Right lobe of liver (tissue), 6 donors: ENCODE results near the gene MCC. TPM values are rescaled to one million over a fixed set of nuclear protein-coding genes. Genes with fewer than 3 reads are reported as not detected.

Experiments
- ATAC-seq, 4 donors: fragments of 200-7000 bp; cut with Tn5 transposase; one replicate each; pipeline ENCODE4 v1.9.1; 2020; ENCODE audit warnings: mild to moderate bottlenecking in 4 of 4, moderate library complexity in 4 of 4
- DNase-seq, 3 donors: peaks; one replicate each; pipeline ENCODE4 v3.0.0-alpha.2; 2020
- H3K27ac ChIP-seq, 3 donors: fragments of 200-600 bp; one replicate each; pipeline ENCODE4 v1.8.0; 2022
- H3K27me3 ChIP-seq, 2 donors: fragments of 200-600 bp; one replicate each; pipeline ENCODE4 v1.8.0; 2022
- H3K36me3 ChIP-seq, 4 donors: fragments of 200-600 bp; sonication (generic) in 1 of 4; one replicate each; pipeline versions ENCODE4 v1.5.1 to v1.8.0; 2017 to 2022; ENCODE audit warnings: control low read depth in 1 of 4
- H3K4me1 ChIP-seq, 4 donors: fragments of 200-600 bp; sonication (generic) in 1 of 4; one replicate each; pipeline versions ENCODE4 v1.5.1 to v1.8.0; 2017 to 2022; ENCODE audit warnings: control low read depth in 1 of 4
- H3K4me3 ChIP-seq, 3 donors: fragments of 200-600 bp; one replicate each; pipeline ENCODE4 v1.8.0; 2022
- H3K9me3 ChIP-seq, 4 donors: fragments of 200-600 bp; sonication (generic) in 1 of 4; one replicate each; pipeline versions ENCODE4 v1.5.1 to v1.8.0; 2017 to 2022; ENCODE audit warnings: control low read depth in 1 of 4
- POLR2A ChIP-seq: fragments of 450-650 bp; IDR thresholded peaks from one replicate; pipeline ENCODE4 v1.6.1; 2017; ENCODE audit warnings: antibody characterized with exemption, mild to moderate bottlenecking
- WGBS: methylation state at CpG from one replicate; pipeline ENCODE4 v1.1.6; 2018; ENCODE audit warnings: low coverage, low lambda C conversion rate; ENCODE audit not compliant: insufficient coverage; ENCODE audit errors: missing lambda C conversion rate; 5-methylcytosine and 5-hydroxymethylcytosine counted together
- intact Hi-C, 2 donors: fragments of 100-400 bp; cut with DNase I; formaldehyde crosslinking; loops; one replicate each; pipeline versions ENCODE4 v1.11.2 to v1.14.1; 2022
- total RNA-seq, 6 experiments: library from RNA; depleted of rRNA in 2 of 6; stranded (reverse); fragments of >200 nt in 2 of 6; fragmentation: NEBNext Ultra II Directional in 3 of 6; extraction: Animal tissue kit (Norgen Biotek cat#: 25700) in 3 of 6; gene quantifications; one replicate each; pipeline versions ENCODE4 v1.1.0 to v1.2.4, GENCODE V29; 2016 to 2023
- TF ChIP-seq, protein P1 (sequence below), 4 donors: fragments of 200-600 bp in 3 of 4; fragments of 450-650 bp in 1 of 4; IDR thresholded peaks; one replicate each; pipeline versions ENCODE4 v1.5.1 to v1.8.0; 2016 to 2022; ENCODE audit warnings: antibody characterized with exemption in 4 of 4, mild to moderate bottlenecking in 2 of 4
- donor health status: DM: no; HTN: yes; CAD: no.
- donor health status: DM: no; HTN: no; CAD: no.
- donor health status: DM: no; HTN: no; CAD: no.
- donor health status: DM: no; HTN: yes; CAD: no.
- donor health status: DM: no; HTN: yes; CAD: no.

The MCC gene
- total RNA-seq, 6 experiments from 2014 or later = 23.1 to 35.2 (median 26.1) TPM

DNA sequence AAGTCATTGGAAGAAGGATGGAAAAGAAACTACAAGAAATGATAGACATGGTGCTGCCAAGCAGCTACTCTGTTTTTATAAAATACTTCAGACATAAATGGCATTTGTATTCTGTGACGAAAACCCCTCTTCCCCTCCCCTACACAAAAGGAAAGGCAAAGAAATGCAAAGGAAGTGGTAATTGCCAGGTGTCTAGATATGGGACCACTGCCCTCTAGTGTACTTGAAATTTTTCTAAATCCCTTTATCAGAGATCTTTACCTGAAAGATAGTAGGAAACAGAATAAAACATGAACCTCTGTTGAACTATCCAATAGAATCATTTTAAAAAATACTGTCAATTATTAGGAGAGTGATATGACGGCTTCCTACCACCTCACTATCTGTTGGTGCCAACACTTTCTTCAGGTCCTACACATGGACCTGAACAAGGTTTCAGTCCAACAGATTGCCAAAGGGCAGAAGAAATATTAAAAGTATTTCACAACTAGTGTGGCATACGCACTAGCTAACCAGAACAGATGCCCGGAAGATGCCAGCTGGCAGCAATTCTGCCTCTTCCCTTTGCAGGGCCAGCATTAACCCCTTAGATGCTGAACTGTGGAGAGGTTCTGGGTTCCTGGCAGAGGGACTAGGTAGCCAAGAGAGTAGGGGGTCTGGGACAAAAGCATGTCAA, 157.6 kb downstream of the MCC start:
- peaks cover 0 to 18% (median 7%) of the 10 kb centered on the region in 4 donors for H3K4me1 ChIP-seq
- peak; percentile 81 to 93 (median 86) for ATAC-seq
- H3K27me3 ChIP-seq = no peaks in the 10 kb centered on the region
- 2% methylated on average over 4 of the region's 4 CpGs for WGBS
- H3K27ac ChIP-seq = peak overlapping the region; percentile 26 to 72 (median 65)
- no peak for TF ChIP-seq POLR2A
- TF ChIP-seq, protein P1, sequence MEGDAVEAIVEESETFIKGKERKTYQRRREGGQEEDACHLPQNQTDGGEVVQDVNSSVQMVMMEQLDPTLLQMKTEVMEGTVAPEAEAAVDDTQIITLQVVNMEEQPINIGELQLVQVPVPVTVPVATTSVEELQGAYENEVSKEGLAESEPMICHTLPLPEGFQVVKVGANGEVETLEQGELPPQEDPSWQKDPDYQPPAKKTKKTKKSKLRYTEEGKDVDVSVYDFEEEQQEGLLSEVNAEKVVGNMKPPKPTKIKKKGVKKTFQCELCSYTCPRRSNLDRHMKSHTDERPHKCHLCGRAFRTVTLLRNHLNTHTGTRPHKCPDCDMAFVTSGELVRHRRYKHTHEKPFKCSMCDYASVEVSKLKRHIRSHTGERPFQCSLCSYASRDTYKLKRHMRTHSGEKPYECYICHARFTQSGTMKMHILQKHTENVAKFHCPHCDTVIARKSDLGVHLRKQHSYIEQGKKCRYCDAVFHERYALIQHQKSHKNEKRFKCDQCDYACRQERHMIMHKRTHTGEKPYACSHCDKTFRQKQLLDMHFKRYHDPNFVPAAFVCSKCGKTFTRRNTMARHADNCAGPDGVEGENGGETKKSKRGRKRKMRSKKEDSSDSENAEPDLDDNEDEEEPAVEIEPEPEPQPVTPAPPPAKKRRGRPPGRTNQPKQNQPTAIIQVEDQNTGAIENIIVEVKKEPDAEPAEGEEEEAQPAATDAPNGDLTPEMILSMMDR (IDR thresholded peaks at IDR 0.05) = peak; percentile 50 to 62 (median 60)
- DNase-seq = peak; percentile 78 to 91 (median 86)
- H3K4me3 ChIP-seq = peak overlapping the region in 2 of 3 donors; percentile 13 to 15
- H3K9me3 ChIP-seq = no peaks in the 10 kb centered on the region
- intact Hi-C loops = no loop called here
- no peaks in the 10 kb centered on the region for H3K36me3 ChIP-seq

DNA sequence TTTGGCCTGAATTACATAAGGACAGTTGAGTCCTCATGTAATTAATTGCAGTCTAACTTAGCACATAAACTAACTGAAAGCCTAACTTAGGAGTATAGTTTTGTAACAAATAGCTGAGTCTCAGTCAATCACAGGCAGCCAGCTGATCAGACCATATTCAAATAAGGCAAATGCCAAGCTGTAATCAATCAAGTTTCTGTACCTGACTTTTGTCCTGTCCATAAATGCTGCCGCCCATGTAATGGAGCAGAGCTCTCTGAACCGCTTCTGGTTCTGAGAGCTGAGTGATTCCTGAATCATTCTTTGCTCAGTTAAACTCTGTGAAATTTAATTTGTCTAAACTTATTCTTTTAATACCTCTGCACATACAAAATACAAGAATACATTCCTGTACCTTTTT, 158.3 kb downstream of the MCC start:
- Histone ChIP-seq H3K9me3 (no peaks in the 10 kb centered on the region), H3K36me3 (no peaks in the 10 kb centered on the region), H3K27ac (peak overlapping the region; percentile 26 to 72 (median 65)), H3K4me1 (peaks cover 0 to 18% (median 7%) of the 10 kb centered on the region in 4 donors), H3K27me3 (no peaks in the 10 kb centered on the region), H3K4me3 (peak overlapping the region in 1 of 3 donors; percentile 15)
- peak; percentile 54 to 73 (median 68) for ATAC-seq
- DNase-seq = no peak
- WGBS = 24% methylated on average over 2 of the region's 2 CpGs
- TF ChIP-seq, protein P1 (IDR thresholded peaks at IDR 0.05) = no peak
- no peak for TF ChIP-seq POLR2A
- intact Hi-C loops = no loop called here

DNA sequence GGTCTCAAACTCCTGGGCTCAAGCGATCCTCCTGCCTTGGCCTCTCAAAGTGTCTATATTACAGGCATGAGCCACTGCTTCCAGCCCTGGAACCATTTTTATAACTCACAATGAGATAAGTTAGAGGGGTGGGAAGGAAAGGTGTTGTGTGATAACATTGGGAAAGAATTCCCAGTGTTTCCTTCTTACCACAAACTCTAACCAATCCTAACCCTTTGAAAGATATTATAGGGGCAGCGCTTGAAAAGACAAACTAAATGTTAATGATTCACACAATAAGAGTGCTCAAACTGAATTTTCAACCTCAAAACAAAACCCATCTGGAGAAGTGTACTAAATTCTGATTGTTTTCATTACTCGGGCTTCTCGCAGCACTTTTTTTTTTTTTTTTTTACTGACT, 163.2 kb downstream of the MCC start:
- DNase-seq = no peak
- peaks cover 0 to 26% (median 10%) of the 10 kb centered on the region in 4 donors for H3K4me1 ChIP-seq
- H3K27me3 ChIP-seq = no peaks in the 10 kb centered on the region
- H3K9me3 ChIP-seq = no peaks in the 10 kb centered on the region
- TF ChIP-seq, protein P1 (IDR thresholded peaks at IDR 0.05) = no peak
- no peak for TF ChIP-seq POLR2A
- H3K4me3 ChIP-seq = no peak overlapping the region
- WGBS = 41% methylated on average over 4 of the region's 4 CpGs
- H3K36me3 ChIP-seq = no peaks in the 10 kb centered on the region
- intact Hi-C loops = no loop called here
- peak; percentile 20 to 68 (median 42) for ATAC-seq
- H3K27ac ChIP-seq = peak overlapping the region in 2 of 3 donors; percentile 71 to 81

DNA sequence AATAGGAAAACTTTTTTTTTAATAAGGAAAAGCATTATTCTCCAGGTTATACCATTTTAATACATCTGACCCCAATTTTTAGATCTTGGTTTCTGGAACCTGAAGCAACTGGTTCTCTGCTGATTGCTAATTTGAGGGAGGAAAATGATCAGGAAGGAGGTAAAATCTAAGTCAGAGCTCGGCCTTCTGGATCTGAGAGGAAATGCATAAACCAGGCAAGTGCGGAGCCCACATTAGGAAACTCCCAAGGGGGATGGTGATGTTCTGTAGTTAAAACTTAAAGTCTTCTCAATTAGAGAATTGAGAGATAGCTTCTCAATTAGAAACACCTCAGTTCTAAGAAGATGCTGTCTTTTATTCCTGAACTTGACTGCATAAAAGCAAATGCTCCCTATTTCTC, 167.0 kb downstream of the MCC start:
- H3K4me3 ChIP-seq = no peak overlapping the region
- peak overlapping the region in 2 of 3 donors; percentile 74 to 76 for H3K27ac ChIP-seq
- 32% methylated on average over 2 of the region's 2 CpGs for WGBS

More for the DNA sequence above, 167.0 kb downstream of the MCC start:
- intact Hi-C loops = no loop called here
- no peaks in the 10 kb centered on the region for H3K27me3 ChIP-seq
- ATAC-seq (peak in 3 of 4 donors; percentile 44 to 54 (median 50)), DNase-seq (no peak)
- H3K9me3 ChIP-seq = no peaks in the 10 kb centered on the region
- peaks cover 0 to 29% (median 13%) of the 10 kb centered on the region in 4 donors for H3K4me1 ChIP-seq
- H3K36me3 ChIP-seq = no peaks in the 10 kb centered on the region
- TF ChIP-seq, protein P1 (IDR thresholded peaks at IDR 0.05) = peak in 1 of 4 donors; percentile 20
- TF ChIP-seq POLR2A = no peak
